T47D (cell line): Measurements from ENCODE around the gene LEO1.

Experiments
- DNase-seq, 2 experiments: peaks; one replicate each; pipeline versions ENCODE4 v3.0.0 to v3.0.0-alpha.2; 2011 to 2012; ENCODE audit warnings: low read depth in 1 of 2, low spot score in 1 of 2
- JUND ChIP-seq: IDR thresholded peaks from 2 replicates; pipeline ENCODE4 v1.6.1; 2012; ENCODE audit warnings: low read depth
- in situ Hi-C: cut with HindIII; loops from 2 replicates; pipeline ENCODE4 v1.10.0; 2016; ENCODE audit warnings: low sequenced_read_pairs, low pct_unique_long_range_greater_than_20kb

LEO1 gene

DNA sequence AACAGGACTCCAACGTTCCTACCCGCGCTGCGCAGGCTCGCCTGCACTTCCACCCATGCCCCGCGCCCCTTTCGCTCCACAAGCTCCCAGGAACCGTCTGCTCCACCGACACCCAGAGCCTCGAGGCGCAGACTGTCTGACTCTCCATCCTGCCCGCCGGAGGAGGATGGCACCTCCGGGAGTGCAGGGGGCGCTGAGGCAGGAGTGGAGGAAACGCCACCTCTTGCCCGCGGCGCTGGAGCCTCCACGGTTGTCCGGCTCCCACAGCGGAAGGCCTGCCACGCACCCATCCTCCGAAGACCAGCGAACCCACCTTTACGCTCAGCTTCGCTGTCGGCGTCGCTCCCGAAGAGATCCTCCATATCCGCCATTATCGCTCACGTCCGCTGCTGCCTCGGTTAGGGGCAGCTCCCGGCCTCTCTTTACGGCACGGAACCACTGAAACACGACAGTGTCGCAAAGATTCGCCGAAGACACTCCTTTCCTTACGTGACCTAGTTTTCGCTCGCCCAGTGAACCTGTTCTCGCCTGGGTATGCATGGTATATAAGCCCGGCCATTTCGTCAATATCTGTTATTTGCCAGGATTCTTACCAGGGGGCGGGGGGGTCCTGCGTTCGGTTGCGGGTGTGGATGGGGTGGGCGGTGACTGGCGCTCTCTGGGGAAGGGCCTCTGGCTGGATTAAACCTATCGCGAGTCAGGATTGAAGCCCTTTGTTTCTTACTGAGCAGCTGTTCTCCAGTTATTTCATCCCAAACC, at the start of gene LEO1:
LEO1 (minus strand) TSS at position 404 of the 759 bp plus-strand sequence; CDS start at position 371, 33 bp downstream.
- TF ChIP-seq JUND, result no peak
- in situ Hi-C loops, result no loop called here
- peak; percentile 89 to 98 for DNase-seq

DNA sequence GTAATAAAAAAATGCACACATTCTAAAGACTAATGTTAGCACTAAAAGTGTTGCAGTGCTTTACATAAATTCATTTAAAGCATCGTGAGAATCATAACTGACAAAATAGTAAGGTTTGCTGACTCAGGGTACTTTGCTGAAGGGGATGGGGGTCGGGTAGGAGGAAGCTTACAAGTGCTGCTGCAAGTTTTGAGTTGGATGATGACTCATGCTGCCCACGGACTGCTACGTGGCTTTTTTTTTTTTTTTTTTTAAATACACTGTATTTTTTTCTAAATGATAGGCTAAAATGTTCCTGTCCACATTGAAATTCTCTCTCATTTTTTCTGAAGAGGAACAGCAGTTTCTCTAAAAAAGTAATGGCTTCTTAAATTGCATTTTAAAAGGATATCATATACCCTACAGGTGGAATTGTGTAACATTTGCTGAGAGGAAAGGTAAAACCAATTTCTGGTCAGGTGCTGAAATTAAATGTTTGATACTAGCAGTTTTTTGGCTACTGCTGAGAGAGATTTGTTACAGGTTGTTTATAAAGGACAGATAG, 49.6 kb upstream of the LEO1 start:
- in situ Hi-C loops, result no loop called here
- DNase-seq, result peak in 1 of 2 experiments; percentile 45
- TF ChIP-seq JUND, result no peak

DNA sequence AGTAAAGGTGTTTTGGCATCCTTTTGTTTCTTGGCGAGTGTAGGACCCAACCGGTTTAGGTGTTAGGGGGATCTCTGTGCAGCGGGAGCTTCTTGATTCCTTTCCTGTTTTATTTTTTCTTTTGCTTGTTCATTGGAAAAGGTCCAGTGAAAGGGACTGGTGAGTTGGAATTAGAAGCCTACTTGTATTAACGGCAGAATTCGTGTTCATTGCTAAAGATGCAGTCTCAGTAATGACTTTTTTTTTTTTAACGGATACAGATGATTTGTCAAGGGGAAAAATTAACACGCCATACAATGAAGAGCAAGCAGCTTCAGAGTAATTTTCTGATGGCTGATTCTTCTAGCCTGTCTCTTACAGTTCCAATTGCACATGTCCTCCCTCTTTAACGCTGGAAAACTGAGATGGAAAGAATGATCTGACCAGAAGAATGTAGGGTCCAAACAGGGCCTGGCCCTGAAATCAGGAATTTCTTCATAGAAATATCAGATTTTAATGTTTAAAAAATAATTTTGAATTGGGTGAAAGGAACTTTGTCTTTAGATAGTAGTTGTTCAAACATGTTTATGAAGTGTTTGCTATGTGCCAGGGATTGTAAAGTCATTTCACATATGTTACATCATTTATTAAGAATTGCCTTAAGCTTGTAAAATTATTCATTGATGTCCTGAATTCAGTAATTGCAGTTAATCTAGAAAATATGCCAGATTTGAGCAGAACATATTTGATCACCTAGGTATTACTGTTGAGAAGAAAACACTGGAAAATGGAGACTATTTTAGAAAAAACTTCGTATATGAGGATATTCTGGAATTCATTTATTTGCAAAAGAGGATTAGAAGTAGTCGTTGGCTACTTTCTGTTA, 48.9 kb upstream of the LEO1 start:
- no peak for DNase-seq
- in situ Hi-C loops, result no loop called here
- no peak for TF ChIP-seq JUND

DNA sequence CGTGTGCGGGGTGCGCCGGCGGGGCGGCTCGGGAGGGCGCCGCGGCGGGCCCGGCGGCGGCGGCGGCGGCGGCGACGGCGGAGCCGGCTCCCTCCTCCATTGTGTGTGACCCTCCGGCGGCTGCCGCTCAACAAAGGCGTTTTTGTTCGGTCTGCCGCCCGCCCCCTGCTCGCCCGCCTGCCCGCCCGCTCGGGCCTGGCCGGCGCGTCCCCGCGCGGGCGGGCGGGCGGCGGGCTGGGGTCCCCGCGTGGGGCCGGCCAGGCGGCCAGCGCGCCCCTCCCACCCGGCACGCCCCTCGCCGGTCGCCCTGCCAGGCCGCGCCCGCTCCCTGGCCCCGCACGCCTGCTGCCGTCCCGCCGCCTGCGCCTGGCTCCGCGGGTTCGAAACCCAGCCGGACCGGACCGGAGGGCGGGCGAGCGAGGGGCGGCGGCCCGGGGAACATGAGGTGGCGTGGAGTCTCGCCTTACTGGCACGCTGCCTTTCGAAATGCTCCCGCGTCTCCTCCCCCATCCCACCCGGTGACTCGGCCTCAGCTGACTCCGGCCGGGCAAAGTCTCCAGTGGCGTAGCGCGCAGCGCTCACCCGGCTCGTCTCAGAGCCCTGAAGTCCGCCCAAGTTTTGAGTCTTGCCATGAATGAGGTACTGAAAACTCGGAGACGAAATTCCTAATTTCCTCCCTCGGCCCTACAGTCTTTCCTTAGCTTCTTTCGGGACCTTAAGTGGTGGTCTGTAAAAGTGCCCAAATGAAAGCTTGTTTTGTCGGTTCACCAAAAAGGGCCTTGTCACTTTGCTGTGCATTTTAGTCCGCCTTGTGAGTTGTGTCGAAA, 48.0 kb upstream of the LEO1 start:
- no peak for TF ChIP-seq JUND
- peak; percentile 83 to 90 for DNase-seq
- in situ Hi-C loops, result no loop called here

DNA sequence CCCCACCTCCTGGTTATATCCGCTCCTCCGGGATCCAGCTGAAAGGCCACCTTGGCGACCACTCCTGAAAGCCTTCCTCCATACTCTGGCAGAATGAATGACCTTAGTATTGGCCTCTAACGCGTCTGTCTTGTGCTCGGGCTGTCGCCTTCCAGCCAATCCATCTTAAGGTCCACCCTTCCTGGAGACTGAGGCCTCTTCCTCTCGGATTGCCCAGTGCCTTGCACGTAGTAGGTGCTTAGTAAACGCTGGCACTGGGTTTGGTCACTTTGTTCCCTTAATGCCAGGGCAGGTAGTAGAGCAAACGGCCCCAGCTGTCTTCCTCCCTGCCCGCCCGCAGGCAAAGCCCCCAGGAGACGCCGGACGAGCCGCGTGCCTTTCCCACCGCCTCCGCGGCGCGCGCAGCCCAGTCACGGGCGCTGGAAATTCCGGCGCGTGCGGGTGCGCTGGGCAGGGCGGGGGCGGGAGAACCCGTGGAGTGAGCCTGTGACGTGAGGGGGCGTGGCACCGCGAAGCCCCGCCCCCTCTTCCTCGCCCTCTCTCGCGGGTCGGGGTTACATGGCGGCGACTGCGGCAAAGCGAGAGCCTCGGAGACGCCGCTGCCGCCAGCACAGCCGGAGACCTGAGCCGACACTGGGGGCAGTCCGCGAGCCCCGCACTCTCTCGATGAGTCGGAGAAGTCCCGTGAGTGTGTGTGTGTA, 47.3 kb upstream of the LEO1 start, which contains the start of gene MAPK6:
MAPK6 (plus strand) TSS at position 527 of the 701 bp plus-strand sequence. CDS start 27,242 bp downstream, outside the sequence.
- no peak for TF ChIP-seq JUND
- peak; percentile 95 for DNase-seq
- in situ Hi-C loops, result no loop called here

DNA sequence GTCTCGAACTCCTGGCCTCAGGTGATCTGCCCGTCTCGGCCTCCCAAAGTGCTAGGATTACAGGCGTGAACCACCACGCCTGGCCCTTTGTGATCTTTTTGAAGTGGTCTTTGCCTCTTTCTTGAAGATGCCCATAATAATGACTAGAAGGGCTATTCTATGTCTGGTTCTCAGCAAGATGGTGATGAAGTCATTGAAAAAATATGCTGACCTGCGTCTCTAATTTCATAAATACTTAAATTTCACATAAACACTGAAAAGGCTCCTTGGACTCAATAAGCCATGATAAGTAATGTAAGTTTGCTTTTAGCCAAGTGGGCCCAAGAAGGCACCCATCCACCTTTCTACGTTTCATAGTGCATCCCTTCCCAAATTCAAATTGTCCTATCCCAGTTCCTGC, 46.7 kb upstream of the LEO1 start:
- in situ Hi-C loops, result no loop called here
- DNase-seq, result no peak
- no peak for TF ChIP-seq JUND

DNA sequence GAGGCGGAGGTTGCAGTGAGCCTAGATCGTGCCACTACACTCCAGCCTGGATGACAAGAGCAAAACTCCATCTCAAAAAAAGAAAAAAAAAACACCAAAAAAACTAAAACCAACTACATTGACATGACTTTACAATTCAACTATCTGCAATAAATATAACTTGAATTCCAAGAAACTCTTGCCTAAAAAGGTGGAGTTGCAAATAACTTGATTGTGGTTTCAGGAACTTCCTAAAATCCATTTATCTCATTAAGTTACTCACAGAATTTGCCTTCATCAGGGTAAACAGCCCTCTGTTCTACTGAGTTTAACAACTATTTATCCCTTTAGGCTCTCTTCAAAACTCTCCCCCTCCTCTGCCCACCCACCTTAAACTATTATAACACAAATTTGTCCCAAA, 44.7 kb upstream of the LEO1 start:
- no peak for TF ChIP-seq JUND
- no peak for DNase-seq
- in situ Hi-C loops, result no loop called here

DNA sequence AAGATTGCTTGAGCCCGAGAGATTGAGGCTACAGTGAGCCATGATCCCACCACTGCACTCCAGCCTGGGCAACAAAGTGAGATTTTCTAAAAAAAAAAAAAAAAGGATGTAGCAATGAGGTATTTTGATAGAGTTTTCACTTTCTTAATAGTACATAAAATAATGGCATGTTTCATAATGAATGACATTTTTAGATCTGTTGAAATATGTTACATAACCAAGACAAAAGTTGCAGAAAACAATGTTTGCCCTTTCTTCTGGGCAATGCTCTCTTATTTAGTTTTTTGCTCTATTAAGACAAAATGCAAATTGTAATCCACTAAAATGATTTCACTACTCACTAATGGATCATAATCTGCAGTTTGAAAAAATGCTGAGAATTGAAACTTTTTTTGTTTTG, 43.0 kb upstream of the LEO1 start:
- no peak for TF ChIP-seq JUND
- DNase-seq, result no peak
- in situ Hi-C loops, result no loop called here

DNA sequence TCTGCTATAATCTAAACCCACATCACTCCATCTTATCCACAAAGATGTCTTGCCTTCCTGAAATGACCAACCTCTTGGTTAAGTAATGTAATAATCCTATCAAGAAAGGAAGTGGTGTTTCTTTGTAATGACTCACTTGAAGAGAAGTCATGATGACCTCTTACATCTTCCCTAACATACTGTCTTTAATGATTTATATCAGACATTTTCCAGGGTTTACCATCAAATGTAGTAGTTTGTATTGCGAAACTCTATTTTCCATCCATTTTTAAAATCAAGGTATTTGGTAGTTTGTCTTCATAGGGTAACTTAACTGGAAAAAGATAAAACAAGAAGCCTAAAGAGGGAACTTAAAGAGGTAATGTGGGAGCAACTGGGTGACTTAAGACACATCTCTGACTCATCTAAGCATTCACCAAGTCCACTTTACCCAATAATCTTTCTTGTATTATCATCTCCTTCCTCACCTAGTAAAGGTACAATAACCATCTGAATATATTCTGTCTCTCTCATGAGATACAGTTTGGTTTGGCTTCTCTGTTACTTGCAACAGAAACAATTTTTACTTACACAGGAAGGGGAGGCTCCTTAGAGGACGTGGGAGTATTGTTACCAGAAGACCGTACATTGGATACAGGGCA, 41.7 kb upstream of the LEO1 start:
- in situ Hi-C loops, result no loop called here
- no peak for DNase-seq
- TF ChIP-seq JUND, result no peak

DNA sequence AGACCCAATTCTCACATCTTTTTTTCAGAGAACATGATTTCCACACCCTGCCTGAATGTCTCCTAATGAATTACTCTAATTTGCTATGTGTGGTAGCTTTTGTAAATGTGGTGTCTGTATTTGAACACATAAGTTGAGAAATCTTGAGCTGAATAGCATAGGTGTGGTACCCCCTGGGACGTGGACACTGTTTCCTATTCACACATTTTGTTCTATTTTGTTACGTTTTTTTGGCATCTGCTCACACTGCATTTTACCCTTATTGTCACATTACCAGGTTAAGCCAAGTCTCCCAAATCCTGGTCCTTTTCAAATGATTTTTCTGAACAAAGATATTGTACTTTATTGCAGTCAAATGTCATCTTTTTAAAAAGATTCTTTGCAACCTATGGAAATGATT, 40.6 kb upstream of the LEO1 start:
- no peak for DNase-seq
- TF ChIP-seq JUND, result no peak
- in situ Hi-C loops, result no loop called here

DNA sequence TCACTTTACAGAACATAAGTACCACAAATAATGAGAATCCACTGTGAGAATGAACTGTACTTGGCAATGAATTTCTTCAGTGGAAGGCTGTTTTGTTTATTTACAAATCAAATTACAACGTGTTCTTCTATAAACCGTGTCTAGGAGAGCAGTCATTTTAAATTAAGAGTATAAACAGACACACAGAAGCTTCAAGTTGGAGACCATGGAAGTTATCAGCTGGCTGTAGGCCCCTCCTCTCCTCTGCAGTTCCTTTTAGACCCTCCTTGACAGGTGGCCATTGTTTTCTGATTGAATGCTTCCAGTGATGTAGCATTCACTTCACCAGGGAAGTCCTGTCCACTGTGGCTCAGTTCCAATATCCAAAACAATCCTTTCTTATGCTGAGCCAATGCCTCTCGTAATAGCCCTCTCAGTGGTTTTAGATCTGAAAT, 40.1 kb upstream of the LEO1 start:
- DNase-seq, result no peak
- in situ Hi-C loops, result no loop called here
- no peak for TF ChIP-seq JUND
